HepG2 (cell line): ENCODE results near the gene SOAT2. TPM values are rescaled to one million over a fixed set of nuclear protein-coding genes. Genes with fewer than 3 reads are reported as not detected.
A peak's percentile ranks its signal among the peaks of the same experiment; 100 is the strongest.

Experiments
- ATAC-seq: fragments of 200-7000 bp; cut with Tn5 transposase; 3 replicates; pipeline ENCODE4 v1.9.1; 2020; ENCODE audit warnings: mild to moderate bottlenecking, moderate library complexity
- BruUV-seq: library from RNA; stranded (reverse); fragments of 400-500 nt; replicated peaks from 2 replicates; lab custom pipeline; 2021; lab: Mats Ljungman, UMichigan
- CTCF ChIA-PET: fragments of 300-600 bp; formaldehyde crosslinking; extraction: SDS; loops from one replicate; lab custom pipeline; 2021; ENCODE audit warnings: low total read pairs, inconsistent platforms, low intra/inter-chr PET ratio; lab: Yijun Ruan, JAX
- POLR2A ChIA-PET: fragments of 350-600 bp; sonication (Branson Sonifier 250); formaldehyde crosslinking; loops from one replicate; lab custom pipeline; 2020; ENCODE audit warnings: antibody characterized with exemption, inconsistent platforms; lab: Yijun Ruan, JAX
- DNase-seq: peaks from one replicate; pipeline ENCODE4 v3.0.0-alpha.2; 2015; ENCODE audit warnings: low spot score
- FAIRE-seq: peaks from 3 replicates; lab custom pipeline; 2011; peaks lifted over from hg19 to GRCh38; lab: Jason Lieb, UNC
- H2AFZ ChIP-seq: one replicate; pipeline ENCODE4 v1.6.1; 2011; ENCODE audit warnings: low read length, inconsistent platforms
- H3K27ac ChIP-seq: fragments of 300-600 bp; 3 replicates; pipeline ENCODE4 v1.8.0; 2011; ENCODE audit warnings: mixed run types, mild to moderate bottlenecking, mixed read lengths, low read length, inconsistent platforms; ENCODE audit not compliant: insufficient read depth; ENCODE audit errors: extremely low read length
- H3K27me3 ChIP-seq, 2 experiments: fragments of 200-600 bp in 1 of 2; 2 replicates in 1 of 2; 3 replicates in 1 of 2; pipeline versions ENCODE4 v1.6.0 to v1.8.0; 2011; ENCODE audit warnings: low read length in 2 of 2, mild to moderate bottlenecking in 2 of 2, moderate library complexity in 2 of 2, inconsistent platforms in 1 of 2; ENCODE audit not compliant: insufficient read depth in 2 of 2, control insufficient read depth in 1 of 2
- H3K36me3 ChIP-seq, 2 experiments: fragments of 200-600 bp in 1 of 2; replicated peaks in 1 of 2; 2 replicates in 1 of 2; 3 replicates in 1 of 2; pipeline versions ENCODE4 v1.5.1 to v1.8.0; 2011; ENCODE audit warnings: low read length in 2 of 2, inconsistent platforms in 1 of 2; ENCODE audit not compliant: insufficient read depth in 2 of 2, control insufficient read depth in 1 of 2
- H3K4me1 ChIP-seq: 2 replicates; pipeline ENCODE4 v1.5.1; 2012; ENCODE audit warnings: low read length, inconsistent platforms; ENCODE audit not compliant: insufficient read depth
- H3K4me2 ChIP-seq: 2 replicates; pipeline ENCODE4 v1.6.0; 2011; ENCODE audit warnings: low read depth, low read length, inconsistent platforms
- H3K4me3 ChIP-seq, 3 experiments: fragments of 200-600 bp in 1 of 3; sonication (generic), shearing (Covaris generic) in 1 of 3; replicated peaks in 1 of 3; 2 replicates each; pipeline ENCODE4 v1.5.1; 2011 to 2016; ENCODE audit warnings: low read length in 3 of 3, inconsistent platforms in 2 of 3, low read depth in 2 of 3, mild to moderate bottlenecking in 2 of 3, control low read depth in 1 of 3, mixed read lengths in 1 of 3; ENCODE audit not compliant: insufficient read depth in 1 of 3
- H3K79me2 ChIP-seq: one replicate; pipeline ENCODE4 v1.6.1; 2011; ENCODE audit warnings: low read length, inconsistent platforms; ENCODE audit not compliant: insufficient read depth
- H3K9ac ChIP-seq: 2 replicates; pipeline ENCODE4 v1.6.0; 2011; ENCODE audit warnings: mild to moderate bottlenecking, low read depth, low read length, inconsistent platforms; ENCODE audit not compliant: insufficient read depth
- H3K9me3 ChIP-seq: 2 replicates; pipeline ENCODE4 v1.5.1; 2012; ENCODE audit warnings: mild to moderate bottlenecking, low read length
- H4K20me1 ChIP-seq: 2 replicates; pipeline ENCODE4 v1.6.0; 2011; ENCODE audit warnings: inconsistent platforms, mild to moderate bottlenecking, low read length, moderate library complexity; ENCODE audit not compliant: insufficient read depth
- AGO2 ChIP-seq: fragments of 200-400 bp; formaldehyde crosslinking; optimal IDR thresholded peaks from 2 replicates; pipeline ENCODE3; 2017; ENCODE audit warnings: mild to moderate bottlenecking, low read depth, low read length, moderate library complexity
- CSRNP1 ChIP-seq: sonication (generic); formaldehyde crosslinking; IDR thresholded peaks from 2 replicates; pipeline ENCODE4 v1.8.1; 2023; ENCODE audit warnings: mild to moderate bottlenecking, missing genetic modification reagents
- MEIS1 ChIP-seq: sonication (generic); formaldehyde crosslinking; IDR thresholded peaks from 2 replicates; pipeline ENCODE4 v1.9.0; 2021; ENCODE audit warnings: mild to moderate bottlenecking, missing genetic modification reagents, moderate library complexity, borderline replicate concordance
- SCMH1 ChIP-seq: sonication (generic); formaldehyde crosslinking; IDR thresholded peaks from 2 replicates; pipeline ENCODE4 v1.9.0; 2021; ENCODE audit warnings: missing genetic modification reagents, mild to moderate bottlenecking, borderline replicate concordance
- SOX5 ChIP-seq: IDR thresholded peaks from 2 replicates; pipeline ENCODE4 v1.6.1; 2016; ENCODE audit warnings: borderline replicate concordance
- SRSF9 ChIP-seq: fragments of 200-400 bp; formaldehyde crosslinking; IDR thresholded peaks from 2 replicates; pipeline ENCODE4 v1.6.1; 2018; ENCODE audit warnings: borderline replicate concordance, mild to moderate bottlenecking, low read depth, low read length; ENCODE audit not compliant: insufficient read depth, poor library complexity, severe bottlenecking
- TFE3 ChIP-seq: IDR thresholded peaks from 2 replicates; pipeline ENCODE4 v1.6.1; 2016
- ZNF605 ChIP-seq: sonication (generic); formaldehyde crosslinking; IDR thresholded peaks from 2 replicates; pipeline ENCODE4 v1.8.0; 2022; ENCODE audit warnings: mild to moderate bottlenecking, missing genetic modification reagents
- WGBS: methylation state at CpG from one replicate; pipeline ENCODE4 v1.1.6; 2017; ENCODE audit warnings: low lambda C conversion rate; 5-methylcytosine and 5-hydroxymethylcytosine counted together
- in situ Hi-C: cut with HindIII; loops from 2 replicates; pipeline ENCODE4 v1.10.0; 2017; ENCODE audit warnings: low pct_unique_long_range_greater_than_20kb; ENCODE audit not compliant: extremely low pct_ligation_motif_present
- intact Hi-C: fragments of 100-400 bp; cut with micrococcal nuclease; formaldehyde crosslinking; loops from one replicate; pipeline ENCODE4 v1.10.0; 2022; ENCODE audit not compliant: unreplicated experiment
- polyA plus RNA-seq, 8 experiments: library from polyadenylated mRNA; depleted of rRNA in 3 of 8; stranded (reverse) in 7 of 8; unstranded in 1 of 8; fragments of >200 nt; fragmentation: Illumina TruSeq in 4 of 8; extraction: Trizol in 4 of 8; gene quantifications; 2 replicates each; pipeline versions ENCODE4 v1.2.1 to v1.2.3, GENCODE V29; 2011 to 2016; ENCODE audit warnings: low read depth in 4 of 8, missing spikeins in 1 of 8, mixed read lengths in 1 of 8; ENCODE audit not compliant: insufficient read depth in 1 of 8
- total RNA-seq, 5 experiments: library from RNA; depleted of rRNA; stranded (reverse); fragments of >200 nt; fragmentation: Illumina TruSeq; extraction: Trizol; gene quantifications; 2 replicates each; pipeline ENCODE4 v1.2.3, GENCODE V29; 2016; ENCODE audit warnings: low read depth in 1 of 5

The SOAT2 gene
- total and polyA plus RNA-seq, 2 of the 13 experiments (the other 11 are each of a cell fraction or from before 2014, with no cell fraction given): 14.9 to 108 TPM

- no peak for ATAC-seq
Observed at GRCh38 chr12:53118751-53119300, 15.5 kb downstream of the SOAT2 start.

More at GRCh38 chr12:53118751-53119300, 15.5 kb downstream of the SOAT2 start:
- H3K9ac ChIP-seq: no peak overlapping the region
- ChIA-PET POLR2A (no interaction called here), CTCF (no interaction called here)
- H4K20me1 ChIP-seq: no peaks in the 10 kb centered on the region
- no peaks in the 10 kb centered on the region for H3K79me2 ChIP-seq
- BruUV-seq: no TSS peak
- H3K27me3 ChIP-seq: no peaks in the 10 kb centered on the region
- peaks cover 19 to 49% of the 10 kb centered on the region in 2 experiments for H3K36me3 ChIP-seq
- no peak overlapping the region for H2AFZ ChIP-seq
- in situ Hi-C loops (no loop called here), intact Hi-C loops (no loop called here)
- H3K4me2 ChIP-seq: no peak overlapping the region
- peaks cover 8% of the 10 kb centered on the region; the same call in 1 of the 2 replicates for H3K4me1 ChIP-seq
- H3K9me3 ChIP-seq: no peaks in the 10 kb centered on the region
- FAIRE-seq (no peak), DNase-seq (no peak)
- WGBS: 88% methylated on average over 6 of the region's 8 CpGs
- TF ChIP-seq ZNF605 (CRISPR knock-in tag) (no peak), AGO2 (peak; percentile 48), SRSF9 (no peak), TFE3 (no peak), SOX5 (CRISPR knock-in tag) (no peak), MEIS1 (no peak), CSRNP1 (CRISPR knock-in tag) (no peak), SCMH1 (CRISPR knock-in tag) (no peak)
- H3K4me3 ChIP-seq: no peak overlapping the region
- no peak overlapping the region for H3K27ac ChIP-seq
